Measurements from ENCODE around the gene TMEM269.

TMEM269 gene
- total RNA-seq: 0 to 0.26 (median 0.08) reads per million in 18 experiments

- peak in 1 of 2 donors; percentile 9 for DNase-seq
These were observed at the start of gene TMEM269 for GRCh38 chr1:42784946-42785693. Gene TMEM269, plus strand, starts transcription at chr1:42784991. Its CDS starts 4,903 bp downstream, at chr1:42789894.

GRCh38 chr1:42735056-42735455, 49.7 kb upstream of the TMEM269 start:
- no peak for DNase-seq

- no peak for DNase-seq
These were observed 49.2 kb upstream of the TMEM269 start for GRCh38 chr1:42735477-42736105.

DNA sequence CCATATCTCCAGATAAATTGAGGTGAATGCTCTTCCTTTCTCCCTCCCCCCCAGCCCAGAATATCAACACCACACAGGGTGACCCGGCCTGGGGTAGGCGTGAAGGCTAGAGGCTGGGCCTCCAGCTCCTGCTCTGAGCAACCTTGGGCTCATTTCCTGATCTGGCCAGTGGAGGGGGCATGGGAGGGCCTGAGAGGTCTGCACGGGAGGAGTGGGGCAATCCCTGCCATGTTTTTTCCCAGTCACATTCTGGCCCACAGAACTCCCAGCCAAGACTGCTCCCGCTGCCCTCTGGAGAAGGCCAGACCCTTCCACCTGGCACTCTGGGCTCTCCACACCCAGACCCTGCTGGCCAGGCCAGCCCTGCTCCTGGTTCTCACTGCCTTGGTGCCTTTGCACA, 48.6 kb upstream of the TMEM269 start:
- peak; percentile 48 to 57 for DNase-seq

DNA sequence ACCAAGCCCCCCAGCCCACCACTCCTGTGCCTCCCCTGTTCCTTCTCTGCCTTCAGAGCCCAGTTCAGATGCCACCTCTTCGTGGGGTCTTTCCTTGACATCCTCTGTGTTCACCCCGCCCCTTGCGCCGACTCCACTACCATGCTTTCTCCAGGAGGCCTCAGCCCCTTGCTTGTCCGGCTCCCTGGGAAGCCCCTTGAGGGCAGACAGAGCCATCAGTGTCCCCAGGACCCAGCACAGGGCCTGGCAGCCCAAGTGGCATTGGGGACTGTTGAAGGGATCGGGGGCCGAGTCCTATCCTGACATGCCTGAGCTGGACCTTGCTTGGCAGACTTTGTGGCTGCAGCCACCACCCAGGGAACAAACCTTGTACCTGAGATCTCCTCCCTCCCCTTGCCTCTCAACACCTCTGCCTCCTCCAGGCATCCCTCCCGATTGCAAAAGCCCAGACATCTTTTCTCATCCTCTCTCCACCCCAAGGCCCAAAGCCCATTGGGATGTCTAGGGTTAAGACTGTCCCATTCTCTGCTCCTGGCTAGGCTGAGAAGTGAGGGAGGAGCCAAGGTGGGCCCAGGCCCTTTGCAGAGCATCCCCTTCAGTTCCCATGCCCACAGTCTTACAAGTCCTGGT, 48.1 kb upstream of the TMEM269 start:
- no peak for DNase-seq

- DNase-seq: peak; percentile 73 to 75
These were observed 47.5 kb upstream of the TMEM269 start for GRCh38 chr1:42737257-42737656.

DNA sequence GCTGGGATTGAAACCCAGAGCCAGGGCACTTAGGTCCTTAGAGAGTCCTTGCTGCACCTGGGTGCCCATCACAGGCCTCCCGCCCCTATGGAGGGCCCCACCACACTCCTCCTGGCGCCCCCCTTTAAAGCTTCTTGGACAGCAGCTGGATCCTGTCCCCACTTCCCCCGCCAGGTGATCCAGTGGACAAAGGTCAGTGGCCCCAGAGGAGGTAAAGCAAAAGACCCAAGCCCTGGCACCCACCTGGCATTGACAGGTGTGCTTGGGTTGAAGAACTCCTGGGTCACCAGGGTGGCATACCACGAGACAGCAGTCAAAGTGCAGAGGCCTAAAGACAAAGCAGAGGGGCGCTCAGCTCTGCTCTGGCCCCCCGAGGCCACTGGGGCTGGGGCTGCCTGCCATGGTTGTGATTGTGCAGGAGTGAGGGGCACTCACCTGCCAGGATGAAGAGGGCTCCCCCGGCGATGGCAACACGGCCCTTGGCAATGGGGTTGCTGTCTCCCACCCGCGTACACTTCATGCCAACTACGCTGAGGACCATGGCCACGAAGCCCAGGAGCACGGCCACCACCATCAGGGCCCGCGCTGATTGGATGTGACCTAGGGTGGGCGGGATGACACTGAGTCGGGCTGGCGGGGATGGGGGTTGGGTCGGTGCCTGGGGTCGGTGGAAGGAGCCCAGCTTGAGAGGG, 46.7 kb upstream of the TMEM269 start:
- no peak for DNase-seq

- no peak for DNase-seq
These were observed 46.0 kb upstream of the TMEM269 start for GRCh38 chr1:42738678-42739226.

GRCh38 chr1:42739753-42740700, 44.8 kb upstream of the TMEM269 start, which contains the start of gene CLDN19:
Gene CLDN19, minus strand, starts transcription at chr1:42740236. Its CDS starts 173 bp downstream, at chr1:42740063.
- DNase-seq: no peak

DNA sequence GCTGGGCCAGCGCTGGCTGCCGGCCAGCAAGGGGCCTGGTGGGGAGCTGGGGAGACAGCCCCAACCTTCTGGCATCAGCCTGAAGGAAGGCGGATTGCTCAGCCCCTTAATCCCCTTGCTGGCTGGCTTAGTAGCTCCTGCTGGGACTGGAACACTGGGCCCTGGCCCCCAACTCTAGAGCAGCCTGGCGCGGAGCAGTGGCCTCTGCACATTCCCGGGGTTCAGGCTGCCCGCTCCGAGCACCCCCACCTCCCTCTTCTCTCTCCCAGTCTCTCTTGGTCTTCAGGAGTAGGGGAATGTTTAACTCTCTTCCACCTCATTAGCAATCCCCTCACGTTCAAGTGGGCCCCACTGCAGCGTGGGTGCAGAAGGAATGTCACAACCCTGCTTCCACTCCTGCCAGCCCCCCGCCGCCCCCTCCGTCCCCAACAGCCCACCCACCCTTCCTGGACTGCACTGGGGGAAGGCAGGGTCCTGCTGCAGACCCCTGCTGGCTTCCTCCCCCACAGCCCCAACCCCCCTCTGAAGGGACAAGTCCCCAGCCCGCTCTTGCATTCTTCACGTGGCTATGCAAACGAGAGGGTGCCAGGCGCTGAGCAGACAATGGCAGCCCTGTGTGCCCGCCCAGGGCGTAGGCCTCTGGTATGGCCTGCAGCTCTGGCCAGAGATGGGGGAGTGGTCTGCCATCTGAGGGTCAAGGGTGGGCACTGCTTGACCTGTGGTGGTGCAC, 43.8 kb upstream of the TMEM269 start:
- DNase-seq: no peak

GRCh38 chr1:42741706-42742105, 43.1 kb upstream of the TMEM269 start:
- DNase-seq: no peak

- no peak for DNase-seq
These were observed 42.6 kb upstream of the TMEM269 start for GRCh38 chr1:42742141-42742540.

DNA sequence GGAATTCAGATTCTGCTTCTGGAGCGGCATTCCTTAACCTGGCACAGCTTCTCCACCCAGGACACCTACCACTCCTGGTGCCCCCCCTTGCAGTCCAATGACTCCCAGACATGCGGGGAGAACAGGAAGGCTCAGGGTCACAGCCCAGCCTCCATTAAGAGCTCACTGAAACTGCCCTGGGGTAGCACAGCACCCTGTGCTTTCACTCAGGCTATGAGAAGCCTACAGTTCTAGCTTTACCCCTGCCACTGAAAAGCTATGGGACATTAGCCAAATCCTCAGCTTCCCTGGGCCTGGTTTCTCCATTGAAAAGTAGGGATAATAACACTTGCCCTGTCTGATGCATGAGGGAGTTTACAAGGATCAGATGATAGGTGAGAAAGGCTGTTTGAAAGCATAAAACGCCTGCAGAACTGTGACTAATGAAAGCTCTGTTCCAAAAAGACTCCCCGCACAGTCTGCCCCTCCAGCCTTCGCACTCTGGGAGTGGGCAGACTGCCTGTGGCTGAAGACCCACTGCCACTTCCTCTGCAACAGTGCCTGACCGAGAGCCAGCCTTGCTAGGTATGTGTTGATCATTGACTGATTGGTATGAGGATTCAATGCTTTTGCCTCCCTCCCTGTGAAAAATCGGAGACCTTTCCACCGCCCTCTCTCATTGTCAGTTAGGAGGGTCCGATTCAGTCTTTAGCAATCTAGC, 42.0 kb upstream of the TMEM269 start:
- no peak for DNase-seq

- no peak for DNase-seq
These were observed 41.3 kb upstream of the TMEM269 start for GRCh38 chr1:42743317-42744147.

DNA sequence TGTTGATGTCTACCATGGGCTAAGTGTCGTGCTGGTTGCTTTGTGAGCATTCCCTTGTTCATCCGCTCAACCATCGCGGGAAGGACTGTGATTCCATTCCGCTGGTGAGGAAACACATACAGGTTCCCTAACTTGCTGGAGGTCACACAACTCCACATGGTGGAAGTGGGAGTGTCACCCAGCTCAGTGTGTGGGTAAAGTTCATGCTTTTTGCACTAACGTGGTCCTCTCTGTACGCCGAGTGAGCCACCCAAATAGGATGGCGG, 40.7 kb upstream of the TMEM269 start:
- DNase-seq: no peak

DNA sequence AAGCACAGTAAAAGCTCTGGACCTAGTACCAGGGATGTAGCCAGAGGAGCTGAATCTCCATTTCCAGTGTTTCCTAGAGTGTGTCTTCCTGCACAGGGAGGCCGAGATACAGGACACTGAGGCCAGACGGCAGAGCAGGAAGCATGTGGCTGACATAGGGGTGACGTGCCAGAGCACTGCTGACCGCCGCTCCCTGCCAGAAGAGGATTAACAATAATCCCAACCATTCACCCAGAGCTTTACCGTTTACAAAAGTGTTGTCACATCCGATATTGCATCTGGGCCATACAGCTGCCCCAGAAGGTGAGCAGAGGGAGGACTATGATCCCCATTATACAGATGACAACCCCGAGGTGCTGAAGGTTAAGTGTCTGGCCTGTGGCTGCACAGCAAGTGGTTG, 38.9 kb upstream of the TMEM269 start:
- no peak for DNase-seq

DNA sequence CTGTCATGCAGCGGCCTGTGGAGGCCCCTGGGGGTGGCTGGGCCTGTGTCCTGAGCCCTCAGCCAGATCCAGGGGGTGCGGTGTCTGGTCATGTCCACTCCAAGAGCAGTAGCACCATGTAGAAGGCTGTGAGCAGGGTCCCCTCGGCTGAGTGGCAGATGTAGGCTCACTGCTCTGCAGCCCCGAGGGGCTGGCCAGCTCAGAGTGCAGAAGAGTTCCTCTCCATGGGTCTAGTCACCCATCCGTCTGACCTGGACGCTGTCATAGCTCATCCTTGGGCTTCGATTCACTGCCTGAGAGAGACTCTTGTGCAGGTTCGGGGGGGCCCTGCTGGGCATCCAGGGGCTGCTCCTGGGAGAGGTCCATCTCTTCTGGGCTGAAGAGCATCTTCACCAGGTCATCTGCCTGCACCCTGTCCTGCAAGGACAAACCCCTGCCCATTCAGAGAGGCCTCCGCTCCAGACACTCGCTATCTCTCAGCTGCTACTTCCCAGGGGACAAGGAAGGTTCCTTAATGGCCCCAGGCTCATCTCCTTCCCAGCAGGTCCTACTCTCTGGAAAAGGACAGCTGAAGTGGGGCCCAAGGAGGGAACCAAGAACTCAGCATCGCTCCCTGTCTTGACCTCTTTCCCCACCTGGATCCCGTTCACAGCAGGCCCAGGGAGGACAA, 38.2 kb upstream of the TMEM269 start:
- no peak for DNase-seq

- DNase-seq: peak; percentile 14 to 32
These were observed 37.7 kb upstream of the TMEM269 start for GRCh38 chr1:42747125-42747524.

DNA sequence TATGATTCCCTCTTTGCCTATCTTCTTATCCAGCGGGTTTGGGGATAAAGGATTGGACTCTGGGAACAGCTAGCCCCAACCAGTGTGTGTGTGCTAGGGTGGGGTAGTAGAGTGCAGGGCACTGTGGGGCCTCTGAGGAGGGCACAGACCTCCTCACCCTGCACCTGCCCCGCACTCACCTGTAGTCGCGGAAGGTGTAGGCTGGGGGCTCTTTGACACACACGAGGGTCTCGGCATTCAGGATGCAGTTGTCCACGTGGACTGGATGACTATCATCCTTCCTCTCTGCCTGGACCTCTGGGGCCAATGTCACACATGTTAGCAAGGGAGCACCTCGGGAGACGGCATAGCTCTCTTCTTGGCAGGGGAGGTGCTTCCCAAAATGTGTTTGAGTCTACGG, 36.8 kb upstream of the TMEM269 start:
- no peak for DNase-seq
